Pulmonary artery endothelial cell (primary cell): ENCODE results near the gene MTAP. TPM values are rescaled to one million over a fixed set of nuclear protein-coding genes. Genes with fewer than 3 reads are reported as not detected.

Source experiments
- DNase-seq: peaks from one replicate; pipeline ENCODE4 v3.0.0-alpha.2; 2011; ENCODE audit warnings: low read depth, low spot score
- total RNA-seq: library from RNA; depleted of rRNA; stranded (reverse); fragments of >200 nt; gene quantifications from 2 replicates; pipeline ENCODE4 v1.2.3, GENCODE V29; 2014

Gene MTAP
- total RNA-seq: 32.2 and 55.8 TPM in 2 replicates

DNA sequence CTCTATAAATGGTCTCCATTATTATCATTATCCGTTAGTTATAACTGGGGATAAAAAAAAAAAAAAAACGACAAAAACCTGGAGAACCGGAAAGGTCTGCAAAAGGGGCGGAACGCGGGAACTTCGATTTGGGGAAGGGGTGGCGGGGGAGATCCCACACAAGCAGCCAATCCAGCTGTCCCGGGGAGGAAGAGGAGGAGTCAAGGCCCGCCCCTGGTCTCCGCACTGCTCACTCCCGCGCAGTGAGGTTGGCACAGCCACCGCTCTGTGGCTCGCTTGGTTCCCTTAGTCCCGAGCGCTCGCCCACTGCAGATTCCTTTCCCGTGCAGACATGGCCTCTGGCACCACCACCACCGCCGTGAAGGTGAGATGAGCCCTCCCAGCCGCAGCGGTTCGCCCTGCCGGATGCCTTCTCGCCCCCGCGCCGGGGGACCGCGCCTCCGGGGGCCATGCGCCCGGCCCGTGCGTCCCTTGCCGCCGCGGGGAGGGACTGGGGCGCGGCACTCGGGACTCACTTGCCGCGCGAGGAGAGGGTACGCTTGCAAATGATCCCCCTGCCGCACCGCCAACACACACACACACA is at the start of gene MTAP:
MTAP (plus strand) TSS at position 219 of the 583 bp plus-strand sequence; CDS start at position 332, 113 bp downstream.
- peak; percentile 89 for DNase-seq

DNA sequence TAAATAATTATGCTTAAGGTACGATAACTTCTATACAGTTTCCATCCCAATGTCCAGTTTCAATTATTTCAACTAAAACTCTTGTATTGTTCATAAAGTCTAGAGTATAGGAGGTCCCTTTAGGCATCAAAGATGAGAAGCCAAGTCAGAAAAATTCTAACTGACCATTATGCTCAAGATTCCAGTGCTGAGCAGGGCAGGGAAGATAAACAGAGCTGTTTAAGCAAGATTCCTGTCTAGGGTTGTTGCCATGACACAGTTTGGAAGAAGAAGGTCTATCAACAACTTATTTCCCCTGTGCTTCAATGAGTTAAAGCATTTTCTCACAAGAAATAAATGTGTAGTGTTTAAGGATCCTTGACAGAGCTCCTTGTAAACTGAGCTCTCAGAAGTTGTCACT is 48.9 kb upstream of the MTAP start:
- DNase-seq: no peak

GRCh38 chr9:21754741-21755140 is 47.7 kb upstream of the MTAP start:
- DNase-seq: no peak

- no peak for DNase-seq
Observed at GRCh38 chr9:21758540-21758939, 43.9 kb upstream of the MTAP start.

DNA sequence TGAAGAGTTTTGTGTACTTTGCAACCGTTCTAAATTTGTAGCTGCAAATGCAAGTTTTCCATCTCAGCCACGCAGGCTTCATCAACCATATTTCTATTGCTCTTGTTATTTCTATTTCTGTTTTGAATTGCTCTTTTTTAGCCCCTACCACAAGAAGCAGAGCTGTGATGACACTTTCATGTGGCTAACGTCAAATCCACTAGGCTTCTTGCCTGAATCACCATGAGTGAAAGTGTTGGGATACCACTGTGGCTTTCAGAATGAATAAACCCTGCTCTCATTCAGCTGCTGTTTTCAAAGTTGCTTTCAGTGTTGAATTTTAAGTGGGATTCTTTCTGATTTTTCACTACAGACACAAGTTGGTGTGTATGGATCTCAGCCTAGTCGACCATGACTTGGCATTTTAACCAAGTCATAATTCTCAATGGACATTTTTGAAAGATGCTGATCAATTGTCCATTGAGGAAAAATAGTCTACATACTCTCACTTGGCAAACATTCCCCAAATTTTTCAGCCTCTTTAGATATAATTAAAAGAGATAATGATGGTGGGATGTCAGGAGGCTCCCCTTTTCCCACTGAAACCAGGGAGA is 41.0 kb upstream of the MTAP start:
- no peak for DNase-seq

DNA sequence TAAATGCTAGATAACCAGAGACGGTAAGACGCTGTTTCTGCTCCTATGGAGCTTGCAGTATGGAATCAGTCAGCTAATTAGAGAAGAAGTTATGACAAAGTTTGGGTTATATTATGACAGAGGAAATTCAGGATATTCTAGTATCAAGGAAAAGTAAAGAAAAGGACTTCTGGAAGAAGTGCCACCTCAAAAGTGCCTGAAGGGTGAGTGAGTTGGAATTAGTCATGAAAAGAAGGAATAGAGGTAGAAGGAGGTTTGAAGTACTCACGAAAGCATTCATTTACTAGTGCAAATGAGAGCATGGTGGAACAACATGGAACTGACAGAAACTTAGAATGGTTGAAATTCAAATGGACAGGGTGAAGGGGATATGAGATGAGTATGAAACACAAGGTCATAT is 40.4 kb upstream of the MTAP start:
- no peak for DNase-seq

GRCh38 chr9:21764846-21765245 is 37.6 kb upstream of the MTAP start:
- DNase-seq: no peak

DNA sequence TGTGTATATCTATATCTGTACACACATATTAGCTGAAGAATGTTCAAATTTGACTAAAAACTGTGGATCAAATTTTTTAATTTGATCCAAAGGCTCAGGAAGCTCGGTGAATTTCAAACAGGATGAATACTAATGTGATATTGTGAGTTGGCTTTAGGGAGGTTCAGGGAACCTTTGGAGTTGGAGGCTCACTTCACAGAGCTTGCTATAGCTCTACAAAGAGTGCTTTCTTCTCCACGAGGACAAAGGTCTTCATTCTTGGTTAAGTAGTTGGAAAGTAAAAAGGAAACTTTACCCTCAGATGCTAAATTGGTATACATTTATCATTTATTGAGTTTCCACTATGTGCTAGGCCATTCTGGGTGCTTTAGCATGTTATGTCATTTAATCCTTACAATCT is 36.3 kb upstream of the MTAP start:
- DNase-seq: no peak

DNA sequence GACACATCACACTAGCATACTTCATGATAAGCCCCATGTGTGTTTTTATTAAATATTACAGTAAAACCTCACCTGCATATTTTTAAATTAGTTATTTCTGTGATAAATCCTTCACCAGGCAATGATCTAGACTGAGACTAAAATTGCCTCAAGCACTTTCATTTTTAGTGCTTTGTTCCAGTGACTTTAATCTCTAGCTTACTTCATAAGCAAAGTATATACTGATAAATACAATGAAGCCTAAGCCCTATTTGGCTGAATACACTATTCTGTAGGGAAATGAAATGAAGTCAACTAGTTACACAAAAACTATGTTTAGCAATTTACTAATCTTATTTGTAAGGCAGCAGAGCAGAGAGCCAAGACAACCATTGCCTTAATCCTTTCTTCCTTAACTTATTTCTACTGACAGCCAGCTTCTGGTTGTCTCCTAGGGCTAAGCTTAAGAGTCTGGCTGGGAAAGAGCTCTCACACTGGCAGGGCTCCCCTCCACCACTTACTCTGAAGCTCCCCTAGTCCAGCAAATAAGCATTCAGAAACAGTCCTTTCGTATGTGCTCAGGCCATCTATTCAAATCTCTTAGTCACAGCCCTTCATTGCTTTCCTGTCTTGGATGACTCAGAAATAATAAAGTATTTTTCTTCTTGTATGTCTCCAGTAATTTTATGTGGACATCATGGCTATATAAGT is 31.4 kb upstream of the MTAP start:
- peak; percentile 62 for DNase-seq

DNA sequence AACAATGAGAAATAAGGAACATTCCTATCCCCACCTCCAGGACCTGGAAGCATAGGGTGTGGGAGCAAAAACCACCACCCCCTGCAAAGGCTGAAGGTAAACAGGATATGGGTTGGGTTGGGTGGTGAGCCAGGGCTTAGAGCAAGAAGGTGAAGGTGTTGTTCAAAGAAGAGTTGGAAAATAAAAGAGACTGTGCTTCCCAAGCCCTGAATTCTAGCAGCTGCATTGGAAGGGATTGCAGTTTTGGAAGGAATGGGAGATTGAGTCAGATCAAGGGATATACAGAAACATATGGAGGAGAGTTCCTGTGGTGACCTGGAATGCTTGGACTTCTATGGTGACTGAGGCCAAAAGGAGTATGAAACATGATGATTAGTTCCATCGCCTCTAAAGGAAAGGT is 24.7 kb upstream of the MTAP start:
- no peak for DNase-seq

DNA sequence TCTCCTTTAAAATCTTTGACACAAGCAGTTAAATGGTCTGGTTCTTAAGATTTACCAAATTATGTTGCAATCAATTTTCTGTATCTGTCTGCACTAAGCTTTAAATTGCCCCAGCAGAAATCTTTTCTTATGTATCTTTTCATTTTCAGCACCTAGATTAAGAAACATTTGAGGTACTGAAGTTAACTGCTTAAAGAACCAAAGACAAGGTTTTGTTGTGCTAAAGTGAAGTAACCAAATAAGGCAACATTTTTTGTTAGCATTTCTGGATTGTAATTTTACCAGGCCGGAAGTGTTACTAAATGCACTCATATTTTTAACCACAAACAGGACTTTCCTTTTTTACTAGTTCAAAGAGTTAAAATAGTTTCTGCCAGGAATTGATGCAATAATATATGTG is 24.1 kb upstream of the MTAP start:
- DNase-seq: no peak

DNA sequence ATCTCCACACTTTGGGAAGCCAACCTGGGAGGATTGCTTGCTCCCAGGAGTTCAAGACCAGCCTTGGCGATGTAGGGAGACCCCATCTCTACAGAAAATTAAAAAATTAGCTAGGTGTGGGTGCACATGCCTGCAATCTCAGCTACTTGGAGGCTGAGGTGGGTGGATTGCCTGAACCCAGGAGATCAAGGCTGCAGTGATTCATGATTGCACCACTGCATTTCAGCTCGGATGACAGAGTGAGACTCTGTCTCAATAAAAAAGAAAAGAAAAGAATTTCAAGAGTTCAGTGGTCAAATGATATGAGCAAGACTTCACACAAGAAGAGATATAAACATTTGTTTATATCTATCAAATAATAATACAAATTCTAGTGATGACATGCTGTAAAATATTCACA is 23.0 kb upstream of the MTAP start:
- DNase-seq: no peak

- no peak for DNase-seq
Observed at GRCh38 chr9:21781656-21782055, 20.8 kb upstream of the MTAP start.

- DNase-seq: no peak
Observed at GRCh38 chr9:21782205-21782604, 20.2 kb upstream of the MTAP start.

DNA sequence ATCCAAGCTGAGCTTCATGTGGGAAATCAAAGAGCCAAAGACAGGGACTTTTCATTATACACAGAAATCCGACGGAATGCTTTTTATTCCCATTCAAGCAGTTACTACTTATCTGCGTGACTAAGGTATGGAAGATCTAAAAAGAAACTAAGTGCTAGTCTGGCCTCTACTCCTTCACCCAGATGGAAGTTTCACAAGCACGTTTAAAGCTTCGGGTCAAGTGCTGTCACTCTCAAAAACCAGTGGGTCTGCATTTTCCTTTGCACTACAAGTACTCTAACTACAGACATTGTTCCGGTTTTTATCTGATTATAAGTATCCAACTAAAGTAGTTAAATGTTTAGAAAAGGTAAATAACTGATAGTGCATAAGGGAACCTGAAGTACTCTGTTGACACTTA is 13.7 kb upstream of the MTAP start:
- no peak for DNase-seq

DNA sequence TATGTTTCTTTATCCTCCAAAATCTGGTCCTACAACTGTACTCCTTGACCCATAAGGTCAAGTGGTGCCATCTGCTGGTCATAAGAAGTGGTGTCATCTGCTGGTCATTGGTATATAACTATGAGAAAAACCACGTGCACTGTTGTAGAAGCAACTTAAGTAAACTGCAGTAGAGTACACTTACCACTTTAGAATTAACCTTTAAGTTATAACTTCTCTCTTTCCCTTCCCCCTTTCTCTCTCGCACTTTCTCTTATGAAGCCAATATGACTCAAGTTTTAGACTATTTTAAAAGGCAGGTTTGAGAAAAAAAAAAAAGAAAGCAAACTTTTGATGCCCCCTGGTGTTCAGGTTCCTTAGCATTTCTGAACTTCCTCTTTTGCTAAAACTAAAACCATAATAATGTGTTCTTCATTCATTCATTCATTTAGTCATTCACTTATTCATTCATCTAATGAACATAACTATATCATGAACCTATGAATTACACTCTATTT is 12.8 kb upstream of the MTAP start:
- peak; percentile 69 for DNase-seq

DNA sequence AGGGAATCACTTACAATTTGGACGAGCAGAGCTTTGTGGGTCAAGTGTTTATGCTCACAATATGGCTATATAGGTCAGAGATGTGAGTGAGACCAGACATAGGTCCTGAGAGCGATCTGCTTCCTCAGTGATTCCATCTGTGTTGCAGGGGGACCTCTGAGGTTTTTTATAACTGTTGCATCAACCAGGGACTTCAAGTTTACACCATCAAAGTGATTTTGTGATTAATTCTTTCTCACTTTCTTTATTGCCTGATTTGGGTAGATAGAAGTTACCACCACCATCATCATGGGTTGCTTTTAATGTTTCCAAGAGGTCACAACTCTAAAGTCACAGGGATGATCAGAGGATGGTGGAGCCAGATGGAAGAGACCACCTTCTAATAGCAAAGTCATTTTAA is 7.0 kb upstream of the MTAP start:
- no peak for DNase-seq

DNA sequence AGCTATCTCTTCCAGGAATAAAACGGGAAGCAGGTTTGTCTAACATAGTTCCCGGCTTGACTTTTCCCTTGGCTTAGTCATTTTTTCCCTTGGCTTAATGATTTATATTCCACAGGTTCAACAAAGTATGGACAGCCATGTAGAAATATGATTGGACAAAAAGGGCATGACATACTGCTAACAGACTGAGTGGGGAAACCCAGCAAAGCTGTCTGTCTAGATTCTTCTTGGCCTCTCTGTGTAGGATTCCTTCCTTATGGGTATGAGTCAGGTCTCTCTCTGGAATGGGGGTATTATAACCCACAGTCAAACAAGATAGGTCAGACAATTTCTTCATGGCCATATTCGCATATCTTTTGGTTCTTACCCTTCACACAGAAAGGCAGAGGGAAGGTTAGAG is 5.7 kb upstream of the MTAP start:
- DNase-seq: no peak

DNA sequence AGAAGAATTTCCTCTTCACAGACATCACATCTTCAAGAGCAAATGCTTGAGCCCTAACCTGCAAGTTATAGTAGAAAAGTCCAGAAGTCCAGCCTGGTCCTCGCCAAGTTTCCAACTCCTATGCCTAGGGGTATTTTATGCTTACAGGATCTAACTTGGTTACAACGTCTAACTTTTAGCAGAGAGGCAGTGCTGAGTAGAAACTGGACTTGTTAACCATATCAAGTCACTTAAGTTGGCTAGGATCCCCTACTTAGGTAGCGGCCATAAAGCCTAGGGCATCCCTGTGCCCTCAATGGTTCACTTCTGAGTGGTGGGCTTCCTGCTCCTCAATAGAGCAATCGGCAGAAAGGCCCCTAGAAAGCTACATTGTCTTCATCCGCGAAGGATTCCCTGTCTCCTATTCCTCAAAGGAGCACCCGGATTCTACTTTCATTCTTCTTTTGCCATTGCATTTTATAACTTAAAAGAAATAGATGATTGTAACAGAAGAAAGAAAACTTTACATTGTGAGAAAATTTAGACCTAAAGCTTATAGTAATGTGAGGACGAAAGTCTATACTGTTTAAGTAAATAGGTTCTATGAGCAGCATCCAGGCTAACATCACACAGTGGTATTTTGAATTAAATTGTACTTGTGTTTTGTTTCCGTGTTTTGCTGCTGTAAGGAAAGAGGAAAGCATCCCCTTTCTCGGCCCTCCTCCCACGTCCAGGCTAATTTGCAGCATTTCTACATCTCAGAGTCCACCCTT is 1.3 kb upstream of the MTAP start:
- DNase-seq: no peak

- DNase-seq: peak; percentile 26
Observed at GRCh38 chr9:21801683-21802417, 586 bp upstream of the MTAP start.

DNA sequence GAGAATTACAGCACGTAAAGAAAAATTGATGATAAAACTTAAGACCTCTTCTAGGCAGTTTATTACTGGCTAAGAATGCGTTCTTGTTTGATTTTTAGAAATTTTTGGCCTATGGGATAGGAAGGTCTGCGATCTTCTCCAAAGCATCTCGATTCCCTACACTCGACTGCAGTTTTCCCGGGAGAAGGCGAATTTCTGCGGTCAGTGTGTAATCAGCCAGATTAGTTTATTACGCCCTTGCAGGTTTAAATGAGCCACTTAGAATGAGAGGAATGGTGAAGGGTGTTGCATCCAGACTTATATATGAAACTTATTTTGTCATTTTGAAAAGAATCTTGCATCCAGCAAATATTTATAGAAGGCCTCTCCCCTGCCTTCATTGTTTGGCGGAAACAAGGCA is 1.2 kb downstream of the MTAP start:
- no peak for DNase-seq

GRCh38 chr9:21804331-21804730 is 1.9 kb downstream of the MTAP start:
- DNase-seq: no peak
